Posterior cingulate gyrus (tissue), 11 donors: ENCODE measurements around the gene STOX2.

Experiments used
- DNase-seq, 10 donors: peaks; one replicate each; pipeline versions ENCODE4 v3.0.0 to v3.0.0-alpha.2; 2020 to 2021; ENCODE audit warnings: mixed read lengths in 3 of 10
- intact Hi-C: fragments of 100-400 bp; cut with DNase I; formaldehyde crosslinking; loops from one replicate; pipeline ENCODE4 v1.15.1; 2023

Gene STOX2

GRCh38 chr4:184059099-184059498, 154.0 kb downstream of the STOX2 start:
- no peak for DNase-seq
- intact Hi-C loops = no loop called here

- DNase-seq = no peak
- intact Hi-C loops = no loop called here
Observed at GRCh38 chr4:184061582-184061981, 156.5 kb downstream of the STOX2 start.

GRCh38 chr4:184062769-184063168, 157.7 kb downstream of the STOX2 start:
- intact Hi-C loops = no loop called here

GRCh38 chr4:184064877-184065276, 159.8 kb downstream of the STOX2 start:
- DNase-seq = no peak
- intact Hi-C loops = no loop called here

More at GRCh38 chr4:184062769-184063168, 157.7 kb downstream of the STOX2 start:
- no peak for DNase-seq

- intact Hi-C loops = no loop called here
Observed at GRCh38 chr4:184066584-184067300, 161.6 kb downstream of the STOX2 start.

GRCh38 chr4:184067931-184068554, 162.9 kb downstream of the STOX2 start:
- no peak for DNase-seq
- intact Hi-C loops = no loop called here

More at GRCh38 chr4:184066584-184067300, 161.6 kb downstream of the STOX2 start:
- DNase-seq = no peak
